Suprapubic skin (tissue), 3 donors: ENCODE data around the gene CERS4.
"Not testable (repeated sequence)": the region's sequence is repeated elsewhere in the genome, so short reads cannot be mapped to it uniquely, and the experiment has no call there.

Experiments
- EP300 ChIP-seq: sonication (generic); formaldehyde crosslinking; IDR thresholded peaks from one replicate; pipeline ENCODE4 v1.6.1; 2017; ENCODE audit warnings: antibody characterized with exemption
- POLR2A ChIP-seq, 2 donors: fragments of 450-650 bp; IDR thresholded peaks; one replicate each; pipeline ENCODE4 v1.6.1; 2017; ENCODE audit warnings: antibody characterized with exemption in 2 of 2, mild to moderate bottlenecking in 2 of 2, moderate library complexity in 2 of 2
- TF ChIP-seq, protein P1 (sequence below), 2 donors: fragments of 200-600 bp in 1 of 2; fragments of 450-650 bp in 1 of 2; sonication (generic) in 1 of 2; IDR thresholded peaks; one replicate each; pipeline ENCODE4 v1.5.1; 2016 to 2019; ENCODE audit warnings: antibody characterized with exemption in 2 of 2, mild to moderate bottlenecking in 1 of 2, moderate library complexity in 1 of 2

DNA sequence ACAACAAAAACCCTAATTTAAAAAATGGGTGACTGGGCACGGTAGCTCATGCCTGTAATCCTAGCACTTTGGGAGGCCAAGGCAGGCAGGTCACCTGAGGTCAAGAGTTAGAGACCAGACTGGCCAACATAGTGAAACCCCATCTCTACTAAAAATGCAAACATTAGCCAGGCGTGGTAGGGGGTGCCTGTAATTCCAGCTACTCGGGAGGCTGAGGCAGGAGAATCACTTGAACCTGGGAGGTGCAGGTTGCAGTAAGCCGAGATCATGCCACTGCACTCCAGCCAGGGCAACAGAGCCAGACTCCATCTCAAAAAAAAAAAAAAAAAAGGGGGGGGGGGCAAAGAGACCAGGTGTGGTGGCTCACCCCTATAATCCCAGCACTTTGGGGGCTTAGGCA lies 55.1 kb downstream of the CERS4 start:
- TF ChIP-seq, protein P1, sequence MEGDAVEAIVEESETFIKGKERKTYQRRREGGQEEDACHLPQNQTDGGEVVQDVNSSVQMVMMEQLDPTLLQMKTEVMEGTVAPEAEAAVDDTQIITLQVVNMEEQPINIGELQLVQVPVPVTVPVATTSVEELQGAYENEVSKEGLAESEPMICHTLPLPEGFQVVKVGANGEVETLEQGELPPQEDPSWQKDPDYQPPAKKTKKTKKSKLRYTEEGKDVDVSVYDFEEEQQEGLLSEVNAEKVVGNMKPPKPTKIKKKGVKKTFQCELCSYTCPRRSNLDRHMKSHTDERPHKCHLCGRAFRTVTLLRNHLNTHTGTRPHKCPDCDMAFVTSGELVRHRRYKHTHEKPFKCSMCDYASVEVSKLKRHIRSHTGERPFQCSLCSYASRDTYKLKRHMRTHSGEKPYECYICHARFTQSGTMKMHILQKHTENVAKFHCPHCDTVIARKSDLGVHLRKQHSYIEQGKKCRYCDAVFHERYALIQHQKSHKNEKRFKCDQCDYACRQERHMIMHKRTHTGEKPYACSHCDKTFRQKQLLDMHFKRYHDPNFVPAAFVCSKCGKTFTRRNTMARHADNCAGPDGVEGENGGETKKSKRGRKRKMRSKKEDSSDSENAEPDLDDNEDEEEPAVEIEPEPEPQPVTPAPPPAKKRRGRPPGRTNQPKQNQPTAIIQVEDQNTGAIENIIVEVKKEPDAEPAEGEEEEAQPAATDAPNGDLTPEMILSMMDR (IDR thresholded peaks at IDR 0.05): not testable (repeated sequence)
- TF ChIP-seq EP300; POLR2A (IDR thresholded peaks at IDR 0.05): not testable (repeated sequence)
